ENCODE results near the gene UBXN4.
"Not testable (repeated sequence)": the region's sequence is repeated elsewhere in the genome, so short reads cannot be mapped to it uniquely, and the experiment has no call there.

The UBXN4 gene

DNA sequence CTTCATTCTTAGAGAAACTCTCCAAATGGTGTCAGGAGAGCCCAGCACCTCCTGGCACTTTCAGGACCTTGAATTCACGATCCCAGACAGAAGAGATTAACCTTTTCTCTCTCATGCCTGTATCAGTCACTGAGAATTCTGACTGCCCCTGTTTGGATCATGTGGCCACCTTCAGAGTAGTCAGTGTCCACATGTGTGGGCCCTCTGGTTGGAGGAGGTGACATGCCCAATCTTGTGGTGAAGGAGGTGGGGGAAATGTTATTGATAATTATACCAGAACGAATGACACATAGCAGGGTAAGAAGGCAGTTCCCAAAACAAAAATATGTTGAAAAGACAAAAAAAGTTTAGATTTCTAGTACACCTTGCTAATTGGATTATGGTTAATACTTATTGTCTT lies 31.7 kb downstream of the UBXN4 start:
- no peak for DNase-seq

DNA sequence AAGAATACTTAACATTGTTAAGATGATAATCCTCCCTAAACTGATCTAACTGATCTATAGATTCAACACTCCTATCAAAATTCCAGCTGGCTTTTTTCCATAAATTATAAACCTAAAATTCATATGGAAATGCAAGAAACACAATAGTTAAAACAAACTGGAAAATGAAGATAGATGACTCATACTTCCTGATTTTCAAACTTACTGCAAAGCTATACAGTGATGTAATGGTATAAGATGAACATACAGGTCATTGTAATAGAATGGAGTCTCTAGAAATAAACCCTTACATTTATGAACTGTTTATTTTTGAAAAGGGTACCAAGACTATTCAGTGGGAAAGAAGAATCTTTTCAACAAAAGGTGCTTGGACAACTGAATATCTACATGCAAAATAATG lies 32.3 kb downstream of the UBXN4 start:
- no peak for DNase-seq

DNA sequence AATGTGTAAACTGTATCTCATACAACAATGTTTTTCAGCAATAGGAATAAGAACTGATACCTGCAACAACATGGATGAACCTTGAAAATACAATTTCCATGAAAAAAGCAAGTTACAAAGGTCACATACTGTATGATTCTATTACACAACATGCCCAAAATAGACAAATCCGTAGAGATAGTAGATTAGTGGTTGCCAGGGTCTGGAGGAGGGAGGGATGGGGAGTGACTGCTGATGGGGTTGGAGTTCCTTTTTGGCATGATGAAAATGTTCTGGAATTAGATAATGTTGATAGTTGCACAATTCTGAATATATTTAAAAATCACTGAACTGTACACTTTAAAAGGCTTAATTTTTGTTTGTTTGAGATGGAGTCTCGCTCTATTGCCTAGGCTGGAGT lies 33.8 kb downstream of the UBXN4 start:
- DNase-seq, result no peak

DNA sequence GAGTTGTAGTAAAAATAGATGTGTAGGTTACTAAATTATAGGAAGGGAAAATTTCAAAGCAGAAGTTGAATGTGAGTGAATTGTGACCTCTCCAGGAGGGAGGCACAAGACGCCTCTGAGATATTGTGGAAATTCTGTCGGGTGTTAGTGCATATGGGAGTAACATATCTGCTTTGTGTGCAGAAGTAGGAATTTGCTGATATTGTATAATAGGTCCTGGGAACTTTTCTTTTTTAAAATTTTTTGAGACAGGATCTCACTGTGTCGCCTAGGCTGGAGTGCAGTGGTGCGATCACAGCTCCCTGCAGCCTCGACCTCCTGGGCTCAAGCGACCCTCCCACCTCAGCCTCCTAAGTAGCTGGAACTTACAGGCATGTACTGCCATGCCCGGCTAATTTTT lies 34.7 kb downstream of the UBXN4 start:
- no peak for DNase-seq

DNA sequence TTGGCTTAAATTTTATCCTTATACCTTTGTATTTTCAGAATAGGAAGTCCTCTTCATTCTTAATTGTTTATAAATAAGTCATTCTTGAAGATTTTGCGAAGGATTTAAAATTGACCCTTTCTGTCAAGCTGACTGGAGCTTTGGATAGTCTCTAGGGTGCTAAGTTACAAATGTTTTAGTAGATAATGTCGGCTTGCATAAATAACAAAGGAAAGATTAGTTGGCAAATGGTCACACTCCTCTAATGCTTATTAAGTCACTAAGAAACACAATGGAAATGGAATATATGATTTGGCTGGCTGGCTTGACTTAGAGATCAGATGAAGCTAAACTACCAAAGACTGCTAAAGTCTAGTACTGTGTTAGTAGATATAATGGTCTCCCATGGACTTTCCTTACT lies 40.6 kb downstream of the UBXN4 start:
- DNase-seq, result no peak

DNA sequence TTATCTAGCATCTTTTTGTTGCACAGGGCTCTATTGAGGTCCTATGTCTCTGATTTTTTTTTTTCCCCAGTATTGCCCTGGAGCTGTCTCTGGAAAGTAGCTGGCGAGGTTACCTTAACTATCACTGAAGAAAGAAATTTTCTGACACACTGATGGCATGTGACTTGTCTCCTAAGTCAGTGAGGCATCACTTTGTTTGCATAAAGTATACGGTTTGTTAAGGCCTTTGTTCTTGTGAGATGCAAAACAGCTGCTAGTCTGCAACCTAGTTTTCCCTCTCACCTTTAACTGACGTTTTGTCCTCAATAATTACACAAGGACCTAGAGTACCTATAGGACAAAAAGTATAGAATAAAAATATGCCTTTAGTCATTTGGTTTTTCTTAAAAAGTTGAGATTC lies 41.8 kb downstream of the UBXN4 start:
- no peak for DNase-seq

DNA sequence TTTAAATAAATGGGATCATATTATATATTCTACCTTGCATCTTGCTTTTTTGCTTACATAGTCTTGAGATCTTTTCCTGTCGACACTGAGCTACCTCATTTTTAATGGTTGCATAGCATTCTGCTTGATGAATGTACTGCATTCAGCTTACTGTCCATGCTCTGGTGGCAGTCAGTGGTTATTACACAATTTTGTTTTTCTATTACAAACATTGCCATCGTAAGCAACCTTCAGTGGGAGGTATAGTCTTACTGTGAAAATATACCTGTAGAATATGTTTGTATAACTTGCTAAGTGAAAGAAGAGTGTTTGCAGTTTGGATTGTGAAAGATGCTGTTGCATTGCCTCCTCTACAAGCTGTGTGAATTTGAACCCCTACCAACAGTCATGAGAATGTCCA lies 43.4 kb downstream of the UBXN4 start:
- DNase-seq, result no peak

DNA sequence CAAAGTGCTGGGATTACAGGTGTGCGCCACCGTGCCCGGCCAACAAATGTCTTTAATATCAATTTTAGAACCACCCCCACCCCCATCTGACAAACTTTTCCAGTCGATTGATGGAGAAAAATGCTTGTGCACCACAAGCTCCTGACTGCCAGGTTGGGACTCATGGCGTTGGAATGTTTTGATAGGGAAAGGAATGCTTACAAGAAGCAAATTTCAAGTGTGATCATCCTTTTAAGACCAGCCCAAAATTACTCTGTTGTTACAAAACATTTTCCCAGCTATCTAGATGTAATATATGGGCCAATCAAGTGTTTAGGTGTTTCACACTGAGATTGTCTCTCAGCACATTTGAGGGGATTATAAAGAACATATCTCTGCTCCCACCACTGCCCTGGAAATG lies 45.2 kb downstream of the UBXN4 start:
- no peak for DNase-seq

DNA sequence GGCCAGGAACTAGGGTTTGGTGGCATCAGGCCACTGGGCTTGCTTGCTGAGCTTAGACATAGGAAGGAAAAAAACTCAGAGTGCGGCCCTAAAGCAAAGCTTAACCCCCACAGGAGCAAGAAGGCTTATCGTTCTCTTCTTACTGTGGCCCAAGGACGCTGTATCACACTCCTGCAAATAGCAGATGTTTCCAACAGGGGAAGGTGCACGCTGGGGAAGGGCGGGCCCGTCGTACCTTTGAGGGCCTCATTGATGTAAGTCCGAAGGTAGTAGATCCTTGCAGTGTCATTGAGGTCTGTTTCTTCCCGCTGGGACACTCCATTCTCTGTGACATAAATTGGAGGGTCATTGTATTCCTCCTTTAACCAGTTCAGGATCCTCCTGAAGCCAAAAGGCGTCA lies 48.8 kb downstream of the UBXN4 start:
- no peak for DNase-seq

DNA sequence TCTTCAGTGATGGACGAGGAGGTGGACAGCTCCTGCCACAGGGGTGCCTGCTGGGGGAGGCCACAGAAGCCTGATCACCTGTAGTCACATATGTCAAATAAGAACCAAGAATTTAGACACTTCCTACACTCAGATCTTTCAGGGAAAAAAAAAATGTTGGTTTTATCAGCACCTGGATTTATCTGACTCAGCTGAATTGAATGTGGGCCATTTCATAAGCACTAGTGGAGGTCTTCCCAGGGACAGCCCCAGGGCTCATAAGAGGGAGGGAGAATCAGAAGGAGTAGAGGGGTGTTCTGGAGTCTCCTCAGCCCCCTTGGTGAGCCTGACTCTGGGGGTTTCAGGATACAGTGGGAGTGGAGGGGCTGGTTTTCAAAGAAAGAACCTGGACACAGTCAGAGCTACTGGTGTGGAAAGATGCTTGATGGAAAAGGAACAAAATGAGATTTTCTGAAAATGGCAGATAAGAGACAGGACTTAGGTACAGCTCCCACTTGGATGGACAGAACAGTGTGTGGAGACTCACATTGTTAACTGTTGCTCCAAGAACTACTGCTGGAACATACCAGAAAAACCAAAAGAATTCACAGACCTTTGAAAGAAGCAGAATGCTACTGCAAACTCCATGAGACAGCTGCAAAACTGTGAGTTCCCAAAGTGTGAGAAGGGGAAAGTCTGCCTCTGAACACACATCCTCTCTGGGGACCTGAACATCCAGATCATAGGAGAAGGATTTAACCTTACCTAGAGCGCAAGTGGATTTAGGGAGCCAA lies 49.9 kb downstream of the UBXN4 start:
- no peak for DNase-seq

DNA sequence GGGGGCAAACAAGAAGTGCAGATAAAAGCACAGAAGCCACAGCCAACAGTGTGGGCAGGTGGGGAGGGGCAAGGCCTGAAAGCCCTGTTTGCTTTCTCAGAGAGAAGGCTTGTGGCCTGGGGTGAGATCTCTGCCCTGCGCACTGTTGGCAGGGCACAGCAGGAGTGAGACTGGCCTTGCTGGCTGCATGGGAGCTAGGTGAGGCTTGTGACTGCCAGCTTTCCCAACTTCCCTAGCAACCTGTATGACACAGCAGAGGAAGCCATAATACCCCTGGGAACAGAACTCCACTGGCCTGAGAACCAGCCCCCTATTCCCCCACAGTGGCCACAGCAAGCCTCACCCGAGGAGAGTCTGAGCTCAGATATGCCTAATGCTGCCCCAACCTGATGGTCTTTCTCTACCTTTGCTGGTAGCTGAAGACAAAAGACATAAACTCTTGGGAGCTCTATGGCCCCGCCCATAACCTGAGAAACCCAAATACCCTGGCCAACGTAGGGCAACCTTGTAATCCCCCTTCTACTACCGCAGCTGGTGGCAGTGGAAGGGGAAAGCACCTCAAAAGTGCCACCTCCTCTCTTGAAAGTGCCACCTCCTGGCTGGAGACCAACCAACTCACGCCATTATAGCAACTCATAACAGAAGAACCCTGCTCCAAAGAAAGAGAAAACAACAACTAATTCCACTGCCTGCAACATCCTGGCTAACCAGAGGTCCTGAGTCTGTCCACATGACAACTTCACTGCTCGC lies 50.9 kb downstream of the UBXN4 start:
- DNase-seq, result no peak

DNA sequence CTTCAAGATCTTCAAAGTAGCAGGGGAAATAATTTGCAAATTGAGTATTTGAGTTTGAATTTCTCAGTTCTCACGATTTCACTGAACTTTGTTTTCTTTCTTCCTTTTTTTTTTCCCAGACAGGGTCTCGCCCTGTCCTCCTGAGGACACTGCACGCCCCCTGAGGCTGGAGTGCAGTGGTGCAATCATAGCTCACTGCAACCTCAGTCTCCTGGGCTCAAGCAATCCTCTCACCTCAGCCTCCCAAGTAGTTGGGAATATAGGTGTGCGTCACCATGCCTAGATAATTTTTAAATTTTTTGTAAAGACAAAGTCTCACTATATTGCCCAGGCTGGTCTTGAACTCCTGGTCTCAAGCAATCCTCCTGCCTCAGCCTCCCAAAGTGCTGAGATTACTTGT lies 54.0 kb downstream of the UBXN4 start:
- not testable (repeated sequence) for DNase-seq

DNA sequence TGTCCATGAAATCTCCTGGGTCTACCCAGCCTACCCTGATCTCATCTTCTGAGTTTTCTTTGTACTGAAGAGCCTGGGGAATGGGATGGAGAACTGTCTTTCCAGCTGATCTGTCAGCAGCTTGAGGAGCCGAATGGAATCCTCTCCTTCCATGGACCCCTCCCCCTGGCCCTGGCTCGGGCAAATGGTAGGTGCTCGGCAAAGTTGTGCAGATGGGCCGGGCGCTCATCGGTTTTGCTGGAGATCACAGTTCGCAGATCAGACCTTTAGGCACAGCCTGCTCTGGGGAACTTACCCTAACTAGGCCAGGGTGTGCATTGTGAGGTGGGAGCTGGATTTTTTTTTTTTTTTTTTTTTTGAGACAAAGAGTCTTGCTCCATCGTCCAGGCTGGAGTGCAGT lies 55.0 kb downstream of the UBXN4 start:
- DNase-seq, result no peak

DNA sequence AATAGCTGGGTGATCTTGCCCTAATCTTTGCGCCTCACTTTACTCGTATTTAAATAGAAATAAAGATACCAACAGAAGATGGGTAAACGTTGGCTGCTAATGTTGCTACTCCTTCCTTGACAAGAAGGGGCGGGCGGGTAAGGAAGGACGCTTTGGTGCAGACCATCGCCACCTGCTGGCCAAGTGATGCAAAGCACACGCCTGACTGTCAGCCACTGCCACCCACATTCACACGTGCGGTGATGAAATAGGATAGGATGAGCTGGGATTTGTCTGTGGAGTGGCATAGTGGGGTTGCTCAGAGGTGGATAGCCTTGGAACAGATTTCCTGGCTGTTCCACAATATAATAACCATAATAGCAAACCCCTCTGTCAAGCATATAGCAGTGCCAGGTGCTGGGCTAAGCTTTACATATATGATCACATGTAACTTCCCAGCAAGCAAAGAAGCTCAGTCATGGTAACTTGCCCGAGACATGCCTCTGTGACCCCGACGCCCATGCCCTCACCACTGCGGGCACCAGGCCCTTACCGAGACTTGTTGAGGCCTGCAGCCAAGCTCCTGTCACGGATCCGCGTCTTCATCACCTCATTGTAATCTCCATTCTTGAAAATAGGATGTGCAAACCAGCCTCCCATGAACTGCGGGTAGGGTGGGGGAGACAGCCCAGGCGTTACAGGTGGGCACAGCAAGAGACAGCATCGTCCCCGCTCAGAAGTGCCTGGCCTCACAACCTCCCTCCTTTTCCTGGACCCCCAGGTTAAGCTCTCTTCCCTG lies 56.0 kb downstream of the UBXN4 start:
- peak; percentile 72 for DNase-seq

DNA sequence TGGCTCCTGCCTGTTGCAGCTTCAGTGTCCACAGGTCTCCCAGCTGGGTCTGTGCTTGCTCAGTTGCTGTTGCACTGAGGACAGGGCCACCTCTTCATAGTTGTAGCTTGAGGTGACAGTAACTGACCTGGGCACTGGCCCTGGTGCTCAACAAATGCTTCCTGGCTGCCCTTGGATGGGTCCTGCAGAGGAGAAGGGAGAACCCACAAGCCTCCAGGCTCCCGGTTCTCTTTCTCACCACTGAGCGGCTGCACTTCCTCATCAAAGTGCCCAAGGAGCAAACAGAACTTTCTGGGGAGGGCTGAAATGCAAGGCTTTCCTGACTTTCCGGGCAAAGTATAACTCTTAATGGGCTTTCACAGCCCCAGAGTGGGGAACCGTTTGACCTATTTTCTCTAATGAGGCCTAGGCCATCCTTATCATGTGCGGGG lies 56.6 kb downstream of the UBXN4 start:
- no peak for DNase-seq

DNA sequence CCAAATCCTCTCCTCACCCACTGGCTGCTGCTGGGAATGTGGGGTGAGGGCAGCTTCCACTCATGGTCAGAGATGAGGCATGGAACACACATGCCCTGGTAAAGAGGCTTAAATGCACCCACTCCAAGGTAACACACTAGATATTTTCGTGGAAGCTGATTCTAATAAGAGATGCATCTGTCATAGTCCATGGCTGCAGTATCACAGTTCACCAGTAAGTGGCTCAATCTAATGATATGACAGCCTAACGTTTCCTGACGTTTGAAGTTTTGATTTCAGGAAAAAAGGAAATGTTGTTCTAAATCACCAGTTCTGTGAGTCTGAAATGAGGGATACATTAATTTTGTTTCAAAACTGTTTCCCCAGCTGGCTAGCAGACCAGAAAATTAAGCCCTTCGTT lies 57.1 kb downstream of the UBXN4 start:
- DNase-seq, result no peak

DNA sequence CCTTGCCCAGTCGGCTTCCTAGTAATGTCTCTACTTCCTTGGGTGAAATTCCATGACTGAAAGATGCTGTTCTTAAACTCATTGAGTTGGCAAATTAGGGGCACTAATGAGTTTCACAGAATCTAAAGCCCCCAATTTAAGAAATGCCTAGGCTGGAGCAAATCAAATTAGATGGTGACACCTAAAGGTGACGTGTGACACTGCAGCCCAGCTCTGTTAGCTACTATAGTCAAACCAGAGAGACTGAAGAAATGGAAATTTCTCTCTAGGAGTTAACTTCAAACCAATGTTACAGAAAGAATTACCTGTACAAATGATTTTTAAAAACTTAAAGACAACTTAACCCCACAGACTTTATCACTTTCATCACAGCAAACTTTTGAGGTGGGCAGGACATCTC lies 58.1 kb downstream of the UBXN4 start:
- DNase-seq, result no peak

DNA sequence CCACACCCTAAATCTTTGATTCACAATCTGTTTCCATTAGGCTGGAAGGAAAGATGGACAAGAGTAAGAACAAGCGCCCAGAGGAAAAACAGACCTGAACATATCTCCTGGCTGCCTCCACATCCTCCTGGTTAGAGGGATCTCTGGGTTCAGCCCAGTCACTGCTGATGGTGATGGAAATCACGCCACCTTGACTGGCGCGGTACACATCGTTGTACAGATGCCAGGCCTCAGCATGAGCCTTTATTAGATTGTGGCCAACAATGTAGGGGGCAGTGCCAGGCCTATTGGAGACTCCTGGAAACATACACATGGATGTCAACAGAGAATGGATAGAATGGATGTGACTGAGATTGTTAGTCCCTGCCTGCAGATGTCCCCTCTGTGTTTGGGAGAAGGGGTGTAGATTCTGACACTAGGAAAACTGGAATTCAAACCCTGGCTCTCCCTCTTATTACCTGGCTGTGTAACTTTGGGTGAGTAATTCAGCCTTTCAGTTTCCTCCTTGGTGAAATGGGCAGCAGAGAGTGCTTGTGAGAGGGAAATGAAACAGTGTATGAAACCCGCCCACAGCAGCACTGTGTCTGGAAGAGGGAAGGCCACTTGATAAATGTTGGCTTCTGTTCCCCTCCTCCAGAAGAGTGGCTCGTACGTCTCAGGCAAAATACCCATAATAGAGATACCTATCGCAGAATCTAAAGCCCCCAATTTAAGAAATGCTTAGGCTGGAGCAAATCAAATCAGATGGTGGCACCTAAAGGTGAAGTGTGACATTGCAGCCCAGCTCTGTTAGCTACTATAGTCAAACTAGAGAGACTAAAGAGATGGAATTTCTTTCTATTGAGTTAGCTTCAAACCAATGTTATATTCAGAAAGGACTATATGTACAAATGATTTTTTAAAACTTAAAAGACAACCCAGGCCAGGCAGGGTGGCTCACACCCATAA lies 59.1 kb downstream of the UBXN4 start:
- DNase-seq, result no peak

DNA sequence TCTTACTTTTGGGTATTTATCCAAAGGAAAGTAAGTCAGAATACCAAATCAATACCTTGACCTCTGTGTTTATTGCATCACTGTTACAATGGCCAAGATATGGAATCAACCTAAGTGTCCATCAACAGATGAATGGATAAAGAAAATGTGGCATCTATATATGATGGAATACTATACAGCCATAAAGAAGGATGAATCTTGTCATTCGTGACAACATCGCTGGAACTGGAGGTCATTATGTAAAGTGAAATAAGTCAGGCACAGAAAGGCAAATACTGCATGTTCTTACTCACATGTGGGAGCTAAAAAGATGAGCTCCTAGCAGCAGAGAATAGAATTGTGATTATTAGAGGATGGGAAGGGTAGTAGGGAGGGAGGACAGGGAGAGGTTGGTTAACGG lies 60.7 kb downstream of the UBXN4 start:
- no peak for DNase-seq

DNA sequence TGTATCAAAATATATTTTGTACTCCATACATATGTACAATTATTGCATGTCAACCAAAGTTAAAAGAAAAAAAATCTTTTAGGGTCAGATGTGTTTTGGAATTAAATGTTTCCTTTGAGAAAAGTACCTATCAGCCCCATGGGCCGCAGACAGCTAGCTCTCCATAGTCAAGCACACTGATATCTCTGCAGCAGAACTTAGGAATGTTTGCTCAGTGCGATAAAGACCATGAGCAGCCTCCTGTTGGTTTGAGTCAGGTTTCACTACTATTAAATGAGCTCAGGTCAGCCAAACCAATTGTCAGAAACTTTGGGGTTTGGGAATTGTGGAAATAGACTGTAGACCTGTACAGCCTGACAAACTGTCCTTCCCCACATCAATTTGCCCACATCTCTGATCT lies 61.6 kb downstream of the UBXN4 start:
- DNase-seq, result no peak

DNA sequence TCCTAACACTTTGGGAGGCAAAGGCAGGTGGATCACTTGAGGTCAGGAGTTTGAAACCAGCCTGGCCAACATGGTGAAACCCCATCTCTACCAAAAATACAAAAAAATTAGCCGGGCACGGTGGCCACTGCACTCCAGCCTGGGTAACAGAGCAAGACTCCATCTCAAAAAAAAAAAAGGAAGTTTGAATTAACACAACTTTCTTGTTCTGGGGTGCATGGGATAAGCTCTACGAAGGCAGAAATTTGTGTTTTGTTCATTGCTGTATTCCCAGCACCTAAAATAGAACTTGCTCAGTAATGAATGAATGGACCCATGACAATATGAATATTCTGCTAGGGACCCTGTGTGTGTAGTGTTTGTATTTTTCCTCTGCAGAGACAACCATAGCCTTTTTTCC lies 66.2 kb downstream of the UBXN4 start:
- DNase-seq, result not testable (repeated sequence)

DNA sequence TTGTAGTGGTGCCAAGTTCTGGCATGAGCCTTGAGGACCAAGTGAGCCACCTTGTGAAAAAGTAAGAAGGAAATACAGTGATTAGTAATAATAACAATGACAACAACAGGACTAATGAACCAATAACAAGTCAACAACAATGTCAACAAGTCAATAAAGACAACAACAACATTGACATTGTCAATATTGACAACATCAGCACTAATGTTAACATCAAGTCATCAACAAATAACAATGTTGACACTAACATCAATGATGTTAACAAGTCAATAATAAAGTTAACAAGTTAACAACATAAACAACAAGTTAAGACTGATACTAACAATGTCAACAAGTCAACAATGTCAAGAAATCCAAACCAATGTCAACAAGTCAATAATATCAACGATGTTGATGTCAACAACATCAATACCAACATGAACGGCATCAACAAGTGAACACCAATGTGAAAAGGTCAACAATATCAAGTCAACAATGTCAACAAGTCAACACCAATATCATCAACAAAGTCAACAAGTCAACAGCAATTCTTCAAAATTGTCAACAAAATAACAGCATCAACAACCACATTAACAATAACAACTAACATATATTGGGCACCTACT lies 71.4 kb downstream of the UBXN4 start:
- no peak for DNase-seq

All from CD4-positive, alpha-beta T cell treated with Interleukin-4 for 4 hours (primary cell).